Neural crest cell (in vitro differentiated cells): ENCODE results near the gene PLA2R1. TPM values are rescaled to one million over a fixed set of nuclear protein-coding genes. Genes with fewer than 3 reads are reported as not detected.
"Not testable (repeated sequence)": the region's sequence is repeated elsewhere in the genome, so short reads cannot be mapped to it uniquely, and the experiment has no call there.

Experiments used
- DNase-seq: peaks from one replicate; pipeline ENCODE4 v3.0.0; 2021; ENCODE audit warnings: low read depth, mixed read lengths, low spot score
- H3K27ac Mint-ChIP-seq: one replicate; pipeline ENCODE4 v1.8.0; 2021; ENCODE audit warnings: mild to moderate bottlenecking, mixed read lengths; ENCODE audit not compliant: unreplicated experiment
- H3K27me3 Mint-ChIP-seq: 2 replicates; pipeline ENCODE4 v1.8.0; 2021; ENCODE audit warnings: low read depth, mild to moderate bottlenecking, mixed read lengths
- H3K36me3 Mint-ChIP-seq: 2 replicates; pipeline ENCODE4 v1.8.0; 2021; ENCODE audit warnings: low read depth, mild to moderate bottlenecking, mixed read lengths
- H3K4me1 Mint-ChIP-seq: 2 replicates; pipeline ENCODE4 v1.8.0; 2021; ENCODE audit warnings: mixed read lengths
- H3K4me3 Mint-ChIP-seq: one replicate; pipeline ENCODE4 v1.8.0; 2021; ENCODE audit warnings: mild to moderate bottlenecking, mixed read lengths
- H3K9me3 Mint-ChIP-seq: 2 replicates; pipeline ENCODE4 v1.8.0; 2021; ENCODE audit warnings: mixed read lengths
- CTCF ChIP-seq: fragments of 200-600 bp; sonication (generic); conservative IDR thresholded peaks from 2 replicates; pipeline ENCODE4 v1.5.0; 2021; ENCODE audit warnings: antibody characterized with exemption, mild to moderate bottlenecking
- total RNA-seq: library from RNA; stranded (reverse); gene quantifications from 2 replicates; pipeline ENCODE4 v1.2.1, GENCODE V29; 2021

PLA2R1 gene
- total RNA-seq, 1 donor from 2014 or later: 0.09 TPM

- no peaks in the 10 kb centered on the region for H3K9me3 Mint-ChIP-seq
- no peaks in the 10 kb centered on the region for H3K36me3 Mint-ChIP-seq
- TF ChIP-seq CTCF: no peak
- H3K27me3 Mint-ChIP-seq: no peaks in the 10 kb centered on the region
- no peak overlapping the region for H3K27ac Mint-ChIP-seq
- no peak for DNase-seq
- no peak overlapping the region for H3K4me3 Mint-ChIP-seq
- H3K4me1 Mint-ChIP-seq: no peaks in the 10 kb centered on the region
Observed at GRCh38 chr2:159971365-159972152, 90.9 kb downstream of the PLA2R1 start.

GRCh38 chr2:159970548-159970947, 91.9 kb downstream of the PLA2R1 start:
- not testable (repeated sequence) for H3K27me3 Mint-ChIP-seq, DNase-seq, H3K27ac Mint-ChIP-seq, H3K4me3 Mint-ChIP-seq, H3K36me3 Mint-ChIP-seq, H3K4me1 Mint-ChIP-seq, H3K9me3 Mint-ChIP-seq

- DNase-seq: peak; percentile 39
- H3K27ac Mint-ChIP-seq: no peak overlapping the region
- TF ChIP-seq CTCF: peak; percentile 74
Observed at GRCh38 chr2:159968279-159968900, 94.0 kb downstream of the PLA2R1 start.

GRCh38 chr2:159963700-159964099, 98.7 kb downstream of the PLA2R1 start:
- DNase-seq: no peak
- Mint-ChIP-seq H3K27me3 (no peaks in the 10 kb centered on the region), H3K36me3 (no peaks in the 10 kb centered on the region), H3K27ac (no peak overlapping the region), H3K4me1 (peaks cover 4% of the 10 kb centered on the region), H3K9me3 (peaks cover 4% of the 10 kb centered on the region), H3K4me3 (no peak overlapping the region)
- no peak for TF ChIP-seq CTCF

More at GRCh38 chr2:159968279-159968900, 94.0 kb downstream of the PLA2R1 start:
- no peaks in the 10 kb centered on the region for H3K4me1 Mint-ChIP-seq
- H3K36me3 Mint-ChIP-seq: no peaks in the 10 kb centered on the region
- no peaks in the 10 kb centered on the region for H3K27me3 Mint-ChIP-seq
- H3K4me3 Mint-ChIP-seq: no peak overlapping the region
- H3K9me3 Mint-ChIP-seq: no peaks in the 10 kb centered on the region

GRCh38 chr2:159962513-159962912, 99.9 kb downstream of the PLA2R1 start:
- DNase-seq, H3K4me1 Mint-ChIP-seq, H3K36me3 Mint-ChIP-seq, H3K27me3 Mint-ChIP-seq, H3K9me3 Mint-ChIP-seq, H3K27ac Mint-ChIP-seq, H3K4me3 Mint-ChIP-seq: not testable (repeated sequence)

- Mint-ChIP-seq H3K4me3 (no peak overlapping the region), H3K27me3 (no peaks in the 10 kb centered on the region), H3K9me3 (peaks cover 8% of the 10 kb centered on the region), H3K4me1 (peaks cover 4% of the 10 kb centered on the region), H3K27ac (no peak overlapping the region), H3K36me3 (no peaks in the 10 kb centered on the region)
- DNase-seq: no peak
- no peak for TF ChIP-seq CTCF
Observed at GRCh38 chr2:159961451-159961850, 101.0 kb downstream of the PLA2R1 start.
